Stomach (tissue), 9 donors: ENCODE results near the gene TXNRD3. TPM values are rescaled to one million over a fixed set of nuclear protein-coding genes. Genes with fewer than 3 reads are reported as not detected.

ENCODE experiments used
- DNase-seq, 2 donors: peaks; one replicate each; pipeline versions ENCODE4 v3.0.0 to v3.0.0-alpha.2; 2013 to 2019
- H3K27ac ChIP-seq, 5 donors: fragments of 200-600 bp in 4 of 5; sonication (generic) in 4 of 5; one replicate each; pipeline ENCODE4 v1.5.1; 2013 to 2019; ENCODE audit warnings: mild to moderate bottlenecking in 1 of 5, moderate library complexity in 1 of 5
- H3K27me3 ChIP-seq, 3 donors: fragments of 200-600 bp; sonication (generic); one replicate each; pipeline ENCODE4 v1.5.1; 2017 to 2019; ENCODE audit warnings: mixed run types in 1 of 3
- H3K36me3 ChIP-seq, 4 donors: fragments of 200-600 bp; sonication (generic); 1 replicate in 3 of 4; 2 replicates in 1 of 4; pipeline ENCODE4 v1.5.1; 2016 to 2019
- H3K4me1 ChIP-seq, 4 donors: fragments of 200-600 bp; sonication (generic); one replicate each; pipeline ENCODE4 v1.5.1; 2016 to 2019
- H3K4me3 ChIP-seq, 4 donors: fragments of 200-600 bp; sonication (generic) in 3 of 4; one replicate each; pipeline ENCODE4 v1.5.1; 2016 to 2019; ENCODE audit warnings: mild to moderate bottlenecking in 1 of 4
- H3K9me3 ChIP-seq, 4 donors: fragments of 200-600 bp; sonication (generic); one replicate each; pipeline ENCODE4 v1.5.1; 2016 to 2019
- EP300 ChIP-seq: sonication (generic); formaldehyde crosslinking; IDR thresholded peaks from one replicate; pipeline ENCODE4 v1.6.1; 2017; ENCODE audit warnings: antibody characterized with exemption
- POLR2A ChIP-seq, 4 donors: fragments of 450-650 bp; IDR thresholded peaks; one replicate each; pipeline ENCODE4 v1.6.1; 2016; ENCODE audit warnings: antibody characterized with exemption in 4 of 4, control low read depth in 2 of 4, mild to moderate bottlenecking in 1 of 4, moderate library complexity in 1 of 4
- POLR2AphosphoS5 ChIP-seq, 3 donors: sonication (generic); formaldehyde crosslinking; IDR thresholded peaks; one replicate each; pipeline ENCODE4 v1.6.1; 2016; ENCODE audit warnings: antibody characterized with exemption in 3 of 3
- WGBS, 5 donors: extraction: QIAGEN DNeasy Blood & Tissue Kit in 3 of 5; methylation state at CpG; one replicate each; pipeline versions ENCODE4 v1.1.5 to v1.1.7; 2013 to 2018; 5-methylcytosine and 5-hydroxymethylcytosine counted together
- intact Hi-C: fragments of 100-400 bp; cut with DNase I; formaldehyde crosslinking; loops from one replicate; pipeline ENCODE4 v1.15.1; 2023; ENCODE audit warnings: low total_unique reads
- polyA plus RNA-seq, 3 donors: library from polyadenylated mRNA; stranded (reverse); fragments of 200-250 nt; gene quantifications; one replicate each; pipeline ENCODE4 v1.2.3, GENCODE V29; 2013
- total RNA-seq, 5 donors: library from RNA; depleted of rRNA; stranded (reverse); fragments of >200 nt; gene quantifications; one replicate each; pipeline versions ENCODE4 v1.1.0 to v1.2.3, GENCODE V29; 2014 to 2016
- TF ChIP-seq, protein P1 (sequence below), 7 experiments: fragments of 450-650 bp in 4 of 7; fragments of 200-600 bp in 3 of 7; sonication (generic) in 3 of 7; IDR thresholded peaks; one replicate each; pipeline ENCODE4 v1.5.1; 2016 to 2019; ENCODE audit warnings: antibody characterized with exemption in 7 of 7, control low read depth in 2 of 7, mild to moderate bottlenecking in 1 of 7
- donor health status: healthy with polysubstance abuse.
- donor health status: Bipolar disorder and iron deficiency.
- donor health status: healthy.

TXNRD3 gene
- total and polyA plus RNA-seq, 8 donors = 0.58 to 62.3 (median 9.5) TPM

GRCh38 chr3:126658584-126658983 lies 3.7 kb upstream of the TXNRD3 start:
- Histone ChIP-seq H3K4me3 (no peak overlapping the region), H3K27ac (no peak overlapping the region), H3K9me3 (peaks cover 0 to 5% (median 0%) of the 10 kb centered on the region in 4 donors), H3K27me3 (peaks cover 0 to 56% (median 20%) of the 10 kb centered on the region in 3 donors), H3K36me3 (no peaks in the 10 kb centered on the region), H3K4me1 (peaks cover 0 to 16% (median 10%) of the 10 kb centered on the region in 4 donors)
- TF ChIP-seq, protein P1, sequence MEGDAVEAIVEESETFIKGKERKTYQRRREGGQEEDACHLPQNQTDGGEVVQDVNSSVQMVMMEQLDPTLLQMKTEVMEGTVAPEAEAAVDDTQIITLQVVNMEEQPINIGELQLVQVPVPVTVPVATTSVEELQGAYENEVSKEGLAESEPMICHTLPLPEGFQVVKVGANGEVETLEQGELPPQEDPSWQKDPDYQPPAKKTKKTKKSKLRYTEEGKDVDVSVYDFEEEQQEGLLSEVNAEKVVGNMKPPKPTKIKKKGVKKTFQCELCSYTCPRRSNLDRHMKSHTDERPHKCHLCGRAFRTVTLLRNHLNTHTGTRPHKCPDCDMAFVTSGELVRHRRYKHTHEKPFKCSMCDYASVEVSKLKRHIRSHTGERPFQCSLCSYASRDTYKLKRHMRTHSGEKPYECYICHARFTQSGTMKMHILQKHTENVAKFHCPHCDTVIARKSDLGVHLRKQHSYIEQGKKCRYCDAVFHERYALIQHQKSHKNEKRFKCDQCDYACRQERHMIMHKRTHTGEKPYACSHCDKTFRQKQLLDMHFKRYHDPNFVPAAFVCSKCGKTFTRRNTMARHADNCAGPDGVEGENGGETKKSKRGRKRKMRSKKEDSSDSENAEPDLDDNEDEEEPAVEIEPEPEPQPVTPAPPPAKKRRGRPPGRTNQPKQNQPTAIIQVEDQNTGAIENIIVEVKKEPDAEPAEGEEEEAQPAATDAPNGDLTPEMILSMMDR (IDR thresholded peaks at IDR 0.05) = no peak
- TF ChIP-seq POLR2AphosphoS5 (IDR thresholded peaks at IDR 0.05) (no peak), POLR2A (IDR thresholded peaks at IDR 0.05) (no peak), EP300 (no peak)
- DNase-seq = no peak
- 88 to 97% (median 93%) methylated on average over 3 of the region's 3 CpGs for WGBS, 5 donors
- intact Hi-C loops = no loop called here

DNA sequence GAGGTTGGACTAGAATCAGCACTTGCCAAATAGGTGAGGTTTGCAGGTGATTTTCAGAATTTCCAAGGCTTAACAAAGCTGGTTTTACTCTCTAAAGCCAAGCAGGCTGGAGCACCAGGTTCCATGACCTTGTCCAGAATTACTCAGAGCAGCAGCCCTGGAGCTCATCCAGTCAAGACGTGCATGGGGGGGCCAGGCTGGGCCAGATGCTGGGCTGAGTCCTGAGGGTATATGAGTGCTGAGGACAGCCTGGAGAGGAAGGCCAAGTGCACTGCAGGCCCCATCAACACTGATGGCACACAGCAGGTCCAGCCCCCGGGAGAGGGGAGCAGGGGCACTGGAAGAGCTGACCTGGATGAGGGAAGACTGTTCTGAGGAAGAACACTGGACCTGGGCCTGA lies 3.0 kb upstream of the TXNRD3 start:
- peaks cover 0 to 5% (median 0%) of the 10 kb centered on the region in 4 donors for H3K9me3 ChIP-seq
- DNase-seq = no peak
- TF ChIP-seq POLR2AphosphoS5 (IDR thresholded peaks at IDR 0.05) = no peak
- TF ChIP-seq, protein P1 (IDR thresholded peaks at IDR 0.05) = no peak
- intact Hi-C loops = no loop called here
- H3K4me1 ChIP-seq = peaks cover 0 to 22% (median 12%) of the 10 kb centered on the region in 4 donors
- H3K27ac ChIP-seq = no peak overlapping the region
- H3K4me3 ChIP-seq = no peak overlapping the region
- no peaks in the 10 kb centered on the region for H3K36me3 ChIP-seq
- 71 to 92% (median 88%) methylated on average over 2 of the region's 2 CpGs for WGBS, 5 donors
- peaks cover 0 to 53% (median 20%) of the 10 kb centered on the region in 3 donors for H3K27me3 ChIP-seq

DNA sequence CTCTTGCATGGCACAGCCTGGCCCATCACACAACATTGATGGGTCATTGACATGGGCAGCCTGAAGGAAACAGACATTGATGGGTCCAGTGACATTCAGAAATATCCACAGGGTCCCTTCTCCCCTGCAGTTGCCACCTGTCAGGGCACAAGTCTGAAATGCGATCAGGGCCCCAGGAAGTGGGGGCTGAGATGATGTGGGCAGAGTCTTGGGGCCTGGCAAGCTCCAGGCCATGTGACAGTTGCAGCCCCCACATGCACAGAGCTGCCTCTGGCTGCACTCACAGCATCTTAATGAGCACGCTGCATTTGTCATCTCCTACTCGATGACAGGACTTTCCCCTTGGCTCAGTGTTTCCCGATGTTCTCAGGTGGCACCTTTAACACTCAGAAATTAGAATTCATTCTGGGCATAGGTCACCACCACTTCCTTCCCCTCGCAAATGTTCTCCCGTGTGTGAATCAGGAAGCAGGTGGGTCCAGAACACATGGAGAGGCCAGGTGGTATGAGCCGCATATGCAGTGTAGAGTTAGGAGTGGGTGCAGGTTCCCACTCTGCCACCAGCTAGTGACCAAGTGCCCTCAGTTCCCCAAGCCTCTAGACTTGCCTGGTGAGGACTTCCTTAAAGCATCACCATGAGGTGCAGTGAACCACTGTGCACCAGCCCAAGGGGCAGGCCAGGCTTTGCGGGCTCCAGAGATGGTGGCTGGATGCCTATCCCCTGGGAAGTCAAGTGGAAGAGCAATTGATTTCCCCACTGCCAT lies 1.6 kb upstream of the TXNRD3 start:
- 69 to 90% (median 78%) methylated on average over 8 of the region's 8 CpGs for WGBS, 5 donors
- Histone ChIP-seq H3K27me3 (peaks cover 0 to 39% (median 20%) of the 10 kb centered on the region in 3 donors), H3K9me3 (peaks cover 0 to 5% (median 0%) of the 10 kb centered on the region in 4 donors), H3K4me3 (no peak overlapping the region), H3K27ac (no peak overlapping the region), H3K4me1 (peaks cover 0 to 27% (median 12%) of the 10 kb centered on the region in 4 donors), H3K36me3 (no peaks in the 10 kb centered on the region)
- no peak for TF ChIP-seq POLR2AphosphoS5 (IDR thresholded peaks at IDR 0.05)
- TF ChIP-seq, protein P1 (IDR thresholded peaks at IDR 0.05) = no peak
- TF ChIP-seq POLR2A (IDR thresholded peaks at IDR 0.05) = no peak
- no peak for TF ChIP-seq EP300
- DNase-seq = no peak
- intact Hi-C loops = no loop called here

DNA sequence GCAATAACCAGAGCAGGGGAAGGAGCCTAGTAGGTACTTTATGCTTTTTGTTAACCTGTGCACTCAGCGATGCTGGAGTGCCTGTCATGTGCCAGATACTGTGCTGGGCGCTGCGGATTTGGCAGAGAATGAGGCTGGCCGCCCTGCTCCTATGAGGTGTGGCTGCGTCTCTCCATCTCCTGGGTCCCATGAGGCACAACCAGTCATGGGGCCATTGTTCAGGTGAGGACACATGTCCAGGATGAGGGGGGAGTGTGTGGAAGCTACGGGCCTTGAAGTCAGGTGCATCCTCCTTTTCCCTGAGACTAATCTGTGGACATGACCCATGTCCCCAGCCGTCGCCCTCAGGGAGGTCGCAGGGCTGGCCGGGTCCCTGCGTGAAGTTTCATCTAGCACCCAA lies 963 bp upstream of the TXNRD3 start:
- 87 to 93% (median 92%) methylated on average over 11 of the region's 11 CpGs for WGBS, 5 donors
- no peak for DNase-seq
- intact Hi-C loops = no loop called here

More for the DNA sequence above, 963 bp upstream of the TXNRD3 start:
- TF ChIP-seq POLR2A (IDR thresholded peaks at IDR 0.05) = no peak
- no peak for TF ChIP-seq POLR2AphosphoS5 (IDR thresholded peaks at IDR 0.05)
- TF ChIP-seq EP300 = no peak
- TF ChIP-seq, protein P1 (IDR thresholded peaks at IDR 0.05) = no peak
- Histone ChIP-seq H3K27ac (no peak overlapping the region), H3K4me3 (no peak overlapping the region), H3K9me3 (peaks cover 0 to 5% (median 0%) of the 10 kb centered on the region in 4 donors), H3K27me3 (peaks cover 0 to 32% (median 14%) of the 10 kb centered on the region in 3 donors), H3K36me3 (no peaks in the 10 kb centered on the region), H3K4me1 (peaks cover 0 to 27% (median 12%) of the 10 kb centered on the region in 4 donors)
